Skeletal muscle tissue (tissue), 4 donors: ENCODE measurements around the gene TMEM88. TPM values are rescaled to one million over a fixed set of nuclear protein-coding genes. Genes with fewer than 3 reads are reported as not detected.
A peak's percentile ranks its signal among the peaks of the same experiment; 100 is the strongest.
"Not testable (repeated sequence)": the region's sequence is repeated elsewhere in the genome, so short reads cannot be mapped to it uniquely, and the experiment has no call there.

ENCODE experiments used
- H3K27ac ChIP-seq: one replicate; pipeline ENCODE4 v1.7.0; 2013; ENCODE audit warnings: mild to moderate bottlenecking, low read depth, low read length, inconsistent platforms
- H3K27me3 ChIP-seq, 3 donors: one replicate each; pipeline ENCODE4 v1.7.0; 2013; ENCODE audit warnings: low read length in 3 of 3; ENCODE audit not compliant: control insufficient read depth in 3 of 3, insufficient read depth in 3 of 3
- H3K36me3 ChIP-seq, 3 donors: one replicate each; pipeline ENCODE4 v1.7.0; 2013; ENCODE audit warnings: low read length in 3 of 3; ENCODE audit not compliant: control insufficient read depth in 3 of 3, insufficient read depth in 3 of 3
- H3K4me1 ChIP-seq, 3 donors: one replicate each; pipeline ENCODE4 v1.7.0; 2013; ENCODE audit warnings: low read length in 3 of 3, mild to moderate bottlenecking in 3 of 3; ENCODE audit not compliant: control insufficient read depth in 3 of 3, insufficient read depth in 3 of 3
- H3K4me3 ChIP-seq, 3 donors: one replicate each; pipeline ENCODE4 v1.7.0; 2013; ENCODE audit warnings: low read length in 3 of 3
- H3K9ac ChIP-seq, 3 donors: one replicate each; pipeline ENCODE4 v1.7.0; 2013; ENCODE audit warnings: low read length in 3 of 3, mild to moderate bottlenecking in 3 of 3, moderate library complexity in 2 of 3, low read depth in 1 of 3
- H3K9me3 ChIP-seq, 3 donors: one replicate each; pipeline ENCODE4 v1.7.0; 2013; ENCODE audit warnings: low read length in 3 of 3; ENCODE audit not compliant: control insufficient read depth in 3 of 3
- total RNA-seq: library from RNA; depleted of rRNA; stranded (reverse); fragments of >200 nt; gene quantifications from one replicate; pipeline ENCODE4 v1.2.3, GENCODE V29; 2014
- donor health status: Osteomylitis.

The TMEM88 gene, protein sequence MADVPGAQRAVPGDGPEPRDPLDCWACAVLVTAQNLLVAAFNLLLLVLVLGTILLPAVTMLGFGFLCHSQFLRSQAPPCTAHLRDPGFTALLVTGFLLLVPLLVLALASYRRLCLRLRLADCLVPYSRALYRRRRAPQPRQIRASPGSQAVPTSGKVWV
- total RNA-seq: 7.3 TPM

DNA sequence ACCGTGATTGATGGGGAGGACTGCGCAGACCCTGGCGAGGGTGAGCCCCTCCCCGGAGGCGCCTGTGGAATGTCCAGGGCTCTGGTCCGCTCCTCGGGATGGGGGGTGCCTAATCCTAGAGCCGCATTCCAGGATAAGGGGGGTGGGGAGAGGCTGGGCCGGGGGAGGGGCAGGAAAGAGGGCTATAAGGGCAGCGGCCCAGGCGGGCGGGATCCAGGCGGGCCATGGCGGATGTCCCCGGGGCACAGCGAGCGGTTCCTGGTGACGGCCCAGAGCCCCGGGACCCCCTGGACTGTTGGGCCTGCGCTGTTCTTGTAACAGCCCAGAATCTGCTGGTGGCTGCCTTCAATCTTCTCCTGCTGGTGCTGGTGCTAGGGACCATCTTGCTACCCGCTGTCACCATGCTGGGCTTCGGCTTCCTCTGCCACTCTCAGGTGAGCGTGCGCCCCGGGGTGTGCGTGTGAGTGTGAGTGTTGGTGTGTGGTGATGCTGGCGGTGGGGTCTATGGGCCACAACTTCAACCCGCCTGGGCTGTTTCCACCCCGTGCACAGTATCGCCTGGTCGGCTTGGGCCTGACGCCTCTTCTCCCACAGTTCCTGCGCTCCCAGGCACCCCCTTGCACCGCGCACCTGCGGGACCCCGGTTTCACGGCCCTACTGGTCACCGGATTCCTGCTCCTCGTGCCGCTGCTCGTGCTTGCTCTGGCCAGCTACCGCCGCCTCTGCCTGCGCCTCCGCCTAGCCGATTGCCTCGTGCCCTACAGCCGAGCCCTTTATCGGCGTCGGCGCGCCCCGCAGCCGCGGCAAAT is at the start of gene TMEM88:
Gene TMEM88 (plus strand): TSS at position 216 of the 809 bp plus-strand sequence. CDS start 9 bp downstream, at position 225.
- H3K9ac ChIP-seq: peak within 1 kb of the TSS; percentile 51 to 95 (median 79)
- no peaks in the 10 kb centered on the region for H3K9me3 ChIP-seq
- H3K27ac ChIP-seq: peak within 1 kb of the TSS; percentile 88
- H3K4me1 ChIP-seq: peaks cover 46 to 56% (median 50%) of the 10 kb centered on the region in 3 donors
- no peaks in the 10 kb centered on the region for H3K27me3 ChIP-seq
- H3K36me3 ChIP-seq: peaks cover 25 to 34% (median 30%) of the 10 kb centered on the region in 3 donors
- H3K4me3 ChIP-seq: peak within 1 kb of the TSS; percentile 84 to 98 (median 85)

DNA sequence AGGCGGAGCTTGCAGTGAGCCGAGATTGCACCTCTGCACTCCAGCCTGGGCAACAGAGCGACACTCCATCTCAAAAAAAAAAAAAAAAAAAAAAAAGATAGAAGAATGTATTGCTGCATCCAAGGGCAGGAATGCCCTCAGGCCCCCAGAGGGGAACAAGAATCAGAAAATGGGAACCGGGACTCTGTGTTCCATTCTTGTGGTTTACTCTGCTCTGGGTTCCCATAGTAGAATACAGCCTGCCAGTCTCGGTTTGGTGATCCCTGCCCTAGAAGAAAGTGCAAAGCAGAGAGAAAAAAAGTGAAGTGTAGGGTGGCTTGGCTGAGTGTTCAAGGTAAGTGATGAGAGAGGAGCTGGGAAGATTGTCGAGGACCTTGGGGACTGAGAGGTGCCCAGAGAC is 48.3 kb upstream of the TMEM88 start:
- Histone ChIP-seq H3K27ac (no peak overlapping the region), H3K36me3 (no peaks in the 10 kb centered on the region), H3K4me1 (no peaks in the 10 kb centered on the region), H3K27me3 (peaks cover 10 to 21% (median 10%) of the 10 kb centered on the region in 3 donors), H3K9me3 (no peaks in the 10 kb centered on the region), H3K4me3 (no peak overlapping the region), H3K9ac (no peak overlapping the region)

DNA sequence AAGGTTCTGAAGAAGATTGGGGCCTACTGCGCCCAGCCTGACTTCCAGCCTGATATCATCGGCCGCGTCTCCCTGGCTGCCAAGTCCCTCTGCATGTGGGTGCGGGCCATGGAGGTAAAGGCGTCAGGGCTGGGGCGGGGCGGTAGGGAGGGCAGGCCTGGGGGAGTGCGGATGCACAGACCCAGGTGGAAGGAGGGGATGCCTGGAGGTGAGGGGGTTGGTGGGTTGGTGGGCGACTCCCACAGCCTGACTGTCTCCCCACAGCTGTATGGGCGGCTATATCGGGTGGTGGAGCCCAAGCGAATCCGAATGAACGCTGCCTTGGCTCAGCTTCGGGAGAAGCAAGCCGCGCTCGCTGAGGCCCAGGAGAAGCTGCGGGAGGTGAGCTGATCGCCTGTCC is 47.7 kb upstream of the TMEM88 start:
- H3K4me1 ChIP-seq: no peaks in the 10 kb centered on the region
- H3K27ac ChIP-seq: no peak overlapping the region
- H3K36me3 ChIP-seq: no peaks in the 10 kb centered on the region
- H3K9me3 ChIP-seq: no peaks in the 10 kb centered on the region
- no peak overlapping the region for H3K4me3 ChIP-seq
- peaks cover 5 to 16% (median 10%) of the 10 kb centered on the region in 3 donors for H3K27me3 ChIP-seq
- H3K9ac ChIP-seq: no peak overlapping the region

DNA sequence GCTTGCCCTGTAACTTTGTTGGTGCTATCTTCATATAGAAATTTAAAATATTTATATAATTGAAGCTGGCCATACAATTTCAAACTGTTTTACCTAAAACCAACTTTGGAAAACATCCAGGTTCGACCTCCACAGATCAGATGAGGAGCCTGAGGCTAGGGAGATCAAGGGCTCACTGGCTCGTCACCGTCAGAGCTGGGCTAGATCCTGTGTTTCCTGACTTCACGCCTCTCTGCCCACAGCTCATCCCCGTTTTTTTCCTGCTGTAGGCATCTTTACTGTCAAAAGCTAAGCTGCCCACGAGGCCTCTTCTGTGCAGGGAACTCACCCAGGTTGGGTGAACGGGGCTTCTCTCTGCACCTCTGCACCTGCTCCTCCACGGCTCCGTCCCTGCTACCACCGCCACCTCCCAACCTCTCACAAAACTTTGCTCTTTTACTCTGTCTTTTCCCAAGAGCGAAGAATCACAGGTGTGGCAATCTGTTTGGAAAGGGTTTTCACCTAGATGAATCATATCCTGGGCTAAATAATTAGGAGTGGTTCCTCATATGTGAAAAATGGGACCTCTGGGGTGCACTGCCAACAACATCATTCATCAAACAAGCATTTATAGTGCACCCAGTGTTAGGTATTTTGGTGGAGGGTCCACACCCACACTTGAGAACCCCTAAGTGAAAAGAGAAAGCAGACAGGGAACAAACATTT is 45.6 kb upstream of the TMEM88 start:
- H3K27me3 ChIP-seq: peaks cover 5 to 8% (median 5%) of the 10 kb centered on the region in 3 donors
- no peaks in the 10 kb centered on the region for H3K9me3 ChIP-seq
- no peak overlapping the region for H3K4me3 ChIP-seq
- H3K36me3 ChIP-seq: no peaks in the 10 kb centered on the region
- no peak overlapping the region for H3K27ac ChIP-seq
- no peak overlapping the region for H3K9ac ChIP-seq
- no peaks in the 10 kb centered on the region for H3K4me1 ChIP-seq

DNA sequence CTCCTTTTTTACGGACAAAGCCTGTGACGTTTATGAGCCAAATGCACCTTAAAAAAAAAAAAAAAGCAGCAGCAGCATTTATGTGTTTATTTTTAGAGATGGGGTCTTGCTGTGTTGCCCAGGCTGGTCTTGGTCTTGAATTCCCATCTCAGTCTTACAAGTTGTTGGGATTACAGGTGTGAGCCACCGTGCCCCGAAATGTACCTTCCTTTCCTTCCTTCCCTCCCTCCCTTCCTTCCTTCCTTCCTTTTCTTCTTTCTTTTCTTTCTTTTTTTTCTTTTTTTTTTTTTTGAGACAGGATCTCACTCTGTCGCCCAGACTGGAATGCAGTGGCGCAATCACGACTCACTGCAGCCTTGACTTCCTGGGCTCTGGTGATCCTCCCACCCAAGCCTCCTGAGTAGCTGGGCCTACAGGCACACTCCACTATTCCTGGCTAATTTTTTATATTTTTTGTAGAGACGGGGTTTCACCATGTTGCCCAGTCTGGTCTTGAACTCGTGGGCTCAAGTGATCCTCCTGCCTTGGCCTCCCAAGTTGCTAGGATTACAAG is 45.0 kb upstream of the TMEM88 start:
- not testable (repeated sequence) for H3K4me3 ChIP-seq, H3K27ac ChIP-seq, H3K4me1 ChIP-seq, H3K36me3 ChIP-seq, H3K9me3 ChIP-seq, H3K9ac ChIP-seq, H3K27me3 ChIP-seq

DNA sequence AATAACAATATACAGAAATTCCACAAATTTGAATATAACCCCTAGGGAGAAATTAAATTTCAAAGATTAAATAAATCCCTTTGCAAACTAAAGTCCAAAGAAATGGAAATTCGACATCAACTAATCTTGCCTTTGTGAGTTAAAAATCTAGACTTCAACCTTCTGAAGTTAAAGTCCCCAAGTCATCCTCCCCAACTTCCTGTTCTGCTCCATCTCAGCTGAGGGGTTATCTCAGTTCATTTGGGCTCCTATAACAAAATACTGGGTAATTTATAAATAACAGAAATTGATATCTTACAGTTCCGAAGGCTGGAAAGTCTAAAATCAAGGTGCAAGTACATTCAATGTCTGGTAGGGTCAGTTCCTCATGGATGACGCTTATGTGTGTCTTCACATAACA is 43.6 kb upstream of the TMEM88 start:
- no peak overlapping the region for H3K9ac ChIP-seq
- no peaks in the 10 kb centered on the region for H3K4me1 ChIP-seq
- H3K9me3 ChIP-seq: no peaks in the 10 kb centered on the region
- H3K36me3 ChIP-seq: no peaks in the 10 kb centered on the region
- no peak overlapping the region for H3K27ac ChIP-seq
- H3K4me3 ChIP-seq: no peak overlapping the region
- peaks cover 0 to 7% (median 0%) of the 10 kb centered on the region in 3 donors for H3K27me3 ChIP-seq

DNA sequence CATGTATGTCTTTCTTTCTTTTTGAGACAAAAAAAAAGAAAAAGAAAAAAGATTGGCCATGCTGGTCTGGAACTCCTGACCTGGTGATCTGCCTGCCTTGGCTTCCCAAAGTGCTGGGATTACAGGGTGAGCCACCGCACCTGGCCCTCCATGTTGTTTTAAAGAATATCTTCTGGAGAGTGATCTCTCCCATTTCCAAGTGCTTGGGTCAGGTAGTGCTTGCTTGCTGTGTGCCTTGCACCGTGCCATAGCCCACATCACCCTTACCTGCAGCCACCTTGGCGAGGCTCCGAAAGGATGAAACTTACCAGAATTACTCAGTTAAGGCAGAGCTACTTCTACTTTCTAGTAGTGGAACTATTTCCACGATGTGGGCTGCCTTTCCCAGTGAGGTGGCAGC is 39.9 kb upstream of the TMEM88 start:
- no peaks in the 10 kb centered on the region for H3K4me1 ChIP-seq
- H3K9me3 ChIP-seq: no peaks in the 10 kb centered on the region
- H3K9ac ChIP-seq: no peak overlapping the region
- peaks cover 0 to 16% (median 3%) of the 10 kb centered on the region in 3 donors for H3K27me3 ChIP-seq
- H3K27ac ChIP-seq: no peak overlapping the region
- H3K36me3 ChIP-seq: no peaks in the 10 kb centered on the region
- no peak overlapping the region for H3K4me3 ChIP-seq

DNA sequence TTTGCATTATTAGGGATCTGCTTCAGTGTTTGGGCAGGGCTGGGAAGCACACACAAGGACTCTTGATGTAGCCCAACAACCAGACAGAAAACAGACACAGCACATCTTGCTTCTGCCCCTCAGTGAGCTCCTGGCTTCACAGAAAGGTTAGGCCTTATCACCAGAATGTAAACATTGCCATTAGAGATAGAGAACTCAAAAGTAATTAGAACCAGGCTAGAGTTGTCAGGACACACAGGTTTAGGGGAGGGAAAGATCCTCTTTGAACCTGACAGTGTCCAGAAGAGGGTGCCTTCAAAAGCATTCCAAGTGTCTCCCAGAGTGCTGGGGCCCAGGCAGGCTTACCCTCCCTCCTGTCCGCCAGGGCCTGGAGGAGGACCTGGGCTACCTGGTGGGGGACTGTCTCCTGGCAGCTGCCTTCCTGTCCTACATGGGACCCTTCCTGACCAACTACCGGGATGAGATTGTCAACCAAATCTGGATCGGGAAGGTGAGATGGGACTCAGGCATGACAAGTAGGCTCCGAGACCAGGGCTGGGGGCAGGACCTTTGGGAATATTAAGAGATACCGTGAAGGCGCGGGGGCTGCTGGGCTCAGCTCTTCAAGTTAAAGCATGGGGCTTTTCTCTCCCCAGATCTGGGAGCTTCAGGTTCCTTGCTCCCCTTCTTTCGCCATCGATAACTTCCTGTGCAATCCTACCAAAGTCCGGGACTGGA is 37.8 kb upstream of the TMEM88 start:
- Histone ChIP-seq H3K9me3 (no peaks in the 10 kb centered on the region), H3K27me3 (peaks cover 0 to 16% (median 3%) of the 10 kb centered on the region in 3 donors), H3K27ac (no peak overlapping the region), H3K4me3 (no peak overlapping the region), H3K4me1 (no peaks in the 10 kb centered on the region), H3K9ac (no peak overlapping the region), H3K36me3 (no peaks in the 10 kb centered on the region)

DNA sequence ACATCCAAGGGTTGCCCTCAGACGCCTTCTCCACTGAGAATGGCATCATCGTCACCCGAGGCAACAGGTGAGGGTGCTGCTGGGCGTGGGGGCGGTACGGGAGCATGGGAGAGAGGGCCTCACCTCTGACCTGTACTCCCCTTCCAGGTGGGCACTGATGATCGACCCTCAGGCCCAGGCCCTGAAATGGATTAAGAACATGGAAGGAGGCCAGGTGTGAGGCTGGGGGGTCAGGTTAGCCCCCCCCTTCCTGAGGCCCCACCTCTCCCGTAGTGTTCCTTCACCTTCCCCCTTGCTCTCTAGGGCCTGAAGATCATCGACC is 37.3 kb upstream of the TMEM88 start:
- Histone ChIP-seq H3K9ac (no peak overlapping the region), H3K36me3 (no peaks in the 10 kb centered on the region), H3K4me3 (no peak overlapping the region), H3K27me3 (peaks cover 0 to 16% (median 3%) of the 10 kb centered on the region in 3 donors), H3K9me3 (no peaks in the 10 kb centered on the region), H3K27ac (no peak overlapping the region), H3K4me1 (no peaks in the 10 kb centered on the region)
